Type B pancreatic cell (in vitro differentiated cells): ENCODE measurements around the gene ADORA1. TPM values are rescaled to one million over a fixed set of nuclear protein-coding genes. Genes with fewer than 3 reads are reported as not detected.

ENCODE experiments used
- DNase-seq: peaks from one replicate; pipeline ENCODE4 v3.0.0; 2021; ENCODE audit warnings: mixed read lengths; ENCODE audit not compliant: unreplicated experiment; ENCODE audit errors: extremely low spot score
- H3K27ac Mint-ChIP-seq: 2 replicates; pipeline ENCODE4 v1.8.0; 2021; ENCODE audit warnings: mild to moderate bottlenecking, mixed read lengths
- H3K27me3 Mint-ChIP-seq: 2 replicates; pipeline ENCODE4 v1.8.0; 2021; ENCODE audit warnings: mixed read lengths
- H3K36me3 Mint-ChIP-seq: 2 replicates; pipeline ENCODE4 v1.8.0; 2021; ENCODE audit warnings: mixed read lengths
- H3K4me1 Mint-ChIP-seq: one replicate; pipeline ENCODE4 v1.8.0; 2021; ENCODE audit warnings: mixed read lengths; ENCODE audit not compliant: unreplicated experiment
- H3K4me3 Mint-ChIP-seq: 2 replicates; pipeline ENCODE4 v1.8.0; 2021; ENCODE audit warnings: mild to moderate bottlenecking, mixed read lengths
- H3K9me3 Mint-ChIP-seq: 2 replicates; pipeline ENCODE4 v1.8.0; 2021; ENCODE audit warnings: mixed read lengths
- CTCF ChIP-seq: fragments of 200-600 bp; sonication (generic); conservative IDR thresholded peaks from 2 replicates; pipeline ENCODE4 v1.5.0; 2021; ENCODE audit warnings: antibody characterized with exemption, mild to moderate bottlenecking
- total RNA-seq: library from RNA; stranded (reverse); gene quantifications from 2 replicates; pipeline ENCODE4 v1.2.1, GENCODE V29; 2021; ENCODE audit warnings: low replicate concordance

ADORA1 gene
- total RNA-seq, 1 donor from 2014 or later, result 2.7 TPM

GRCh38 chr1:203126866-203127665 is 460 bp upstream of the ADORA1 start:
- no peak for TF ChIP-seq CTCF
- DNase-seq, result peak; percentile 45

GRCh38 chr1:203128431-203128715 is 847 bp downstream of the ADORA1 start:
- no peak for DNase-seq
- H3K27me3 Mint-ChIP-seq, result peaks cover 69% of the 10 kb centered on the region
- no peak for TF ChIP-seq CTCF
- peaks cover 22% of the 10 kb centered on the region for H3K4me1 Mint-ChIP-seq
- H3K4me3 Mint-ChIP-seq, result peak overlapping the region; percentile 82
- no peaks in the 10 kb centered on the region for H3K9me3 Mint-ChIP-seq
- H3K36me3 Mint-ChIP-seq, result no peaks in the 10 kb centered on the region
- no peak overlapping the region for H3K27ac Mint-ChIP-seq

More at GRCh38 chr1:203126866-203127665, 460 bp upstream of the ADORA1 start:
- Mint-ChIP-seq H3K9me3 (no peaks in the 10 kb centered on the region), H3K27me3 (peaks cover 75% of the 10 kb centered on the region), H3K4me3 (peak overlapping the region; percentile 84), H3K27ac (peak overlapping the region; percentile 21), H3K4me1 (peaks cover 22% of the 10 kb centered on the region), H3K36me3 (no peaks in the 10 kb centered on the region)

- H3K4me3 Mint-ChIP-seq, result peak overlapping the region; percentile 82
- TF ChIP-seq CTCF, result no peak
- H3K27me3 Mint-ChIP-seq, result peaks cover 64% of the 10 kb centered on the region
- H3K4me1 Mint-ChIP-seq, result peaks cover 25% of the 10 kb centered on the region
- H3K9me3 Mint-ChIP-seq, result no peaks in the 10 kb centered on the region
- DNase-seq, result peak; percentile 58
- H3K36me3 Mint-ChIP-seq, result no peaks in the 10 kb centered on the region
- no peak overlapping the region for H3K27ac Mint-ChIP-seq
Observed at GRCh38 chr1:203128716-203129500, 1.4 kb downstream of the ADORA1 start.

GRCh38 chr1:203129501-203130231 is 2.1 kb downstream of the ADORA1 start:
- peaks cover 27% of the 10 kb centered on the region for H3K4me1 Mint-ChIP-seq
- H3K27me3 Mint-ChIP-seq, result peaks cover 56% of the 10 kb centered on the region
- no peaks in the 10 kb centered on the region for H3K36me3 Mint-ChIP-seq
- no peak overlapping the region for H3K27ac Mint-ChIP-seq
- no peak for TF ChIP-seq CTCF
- no peak overlapping the region for H3K4me3 Mint-ChIP-seq
- peak; percentile 51 for DNase-seq
- H3K9me3 Mint-ChIP-seq, result no peaks in the 10 kb centered on the region

- Mint-ChIP-seq H3K27ac (no peak overlapping the region), H3K9me3 (no peaks in the 10 kb centered on the region), H3K4me3 (no peak overlapping the region), H3K27me3 (peaks cover 48% of the 10 kb centered on the region), H3K4me1 (peaks cover 27% of the 10 kb centered on the region), H3K36me3 (no peaks in the 10 kb centered on the region)
- peak; percentile 13 for DNase-seq
- TF ChIP-seq CTCF, result no peak
Observed at GRCh38 chr1:203130358-203130985, 2.9 kb downstream of the ADORA1 start.
